Mesothelial cell of epicardium (in vitro differentiated cells): Measurements from ENCODE around the gene HDAC11. TPM values are rescaled to one million over a fixed set of nuclear protein-coding genes. Genes with fewer than 3 reads are reported as not detected.

ENCODE experiments used
- DNase-seq, 2 experiments: peaks; one replicate each; pipeline ENCODE4 v3.0.0; 2021; ENCODE audit warnings: low spot score in 2 of 2; ENCODE audit not compliant: unreplicated experiment in 2 of 2
- H3K27ac Mint-ChIP-seq: 2 replicates; pipeline ENCODE4 v1.8.0; 2021; ENCODE audit warnings: mixed read lengths
- H3K27me3 Mint-ChIP-seq: 2 replicates; pipeline ENCODE4 v1.8.0; 2021; ENCODE audit warnings: low read depth, mixed read lengths
- H3K36me3 Mint-ChIP-seq: 2 replicates; pipeline ENCODE4 v1.8.0; 2021; ENCODE audit warnings: mixed read lengths
- H3K4me1 Mint-ChIP-seq: 2 replicates; pipeline ENCODE4 v1.8.0; 2021; ENCODE audit warnings: mixed read lengths
- H3K4me3 Mint-ChIP-seq: 2 replicates; pipeline ENCODE4 v1.8.0; 2021; ENCODE audit warnings: mild to moderate bottlenecking, moderate library complexity, mixed read lengths
- H3K9me3 Mint-ChIP-seq: 2 replicates; pipeline ENCODE4 v1.8.0; 2021; ENCODE audit warnings: mixed read lengths
- CTCF ChIP-seq: fragments of 200-600 bp; sonication (generic); IDR thresholded peaks from one replicate; pipeline ENCODE4 v1.5.0; 2021; ENCODE audit warnings: antibody characterized with exemption; ENCODE audit not compliant: unreplicated experiment
- total RNA-seq: library from RNA; stranded (reverse); gene quantifications from 3 replicates; pipeline ENCODE4 v1.2.1, GENCODE V29; 2021

The HDAC11 gene
- total RNA-seq, 1 donor from 2014 or later, result 16.4 TPM

DNA sequence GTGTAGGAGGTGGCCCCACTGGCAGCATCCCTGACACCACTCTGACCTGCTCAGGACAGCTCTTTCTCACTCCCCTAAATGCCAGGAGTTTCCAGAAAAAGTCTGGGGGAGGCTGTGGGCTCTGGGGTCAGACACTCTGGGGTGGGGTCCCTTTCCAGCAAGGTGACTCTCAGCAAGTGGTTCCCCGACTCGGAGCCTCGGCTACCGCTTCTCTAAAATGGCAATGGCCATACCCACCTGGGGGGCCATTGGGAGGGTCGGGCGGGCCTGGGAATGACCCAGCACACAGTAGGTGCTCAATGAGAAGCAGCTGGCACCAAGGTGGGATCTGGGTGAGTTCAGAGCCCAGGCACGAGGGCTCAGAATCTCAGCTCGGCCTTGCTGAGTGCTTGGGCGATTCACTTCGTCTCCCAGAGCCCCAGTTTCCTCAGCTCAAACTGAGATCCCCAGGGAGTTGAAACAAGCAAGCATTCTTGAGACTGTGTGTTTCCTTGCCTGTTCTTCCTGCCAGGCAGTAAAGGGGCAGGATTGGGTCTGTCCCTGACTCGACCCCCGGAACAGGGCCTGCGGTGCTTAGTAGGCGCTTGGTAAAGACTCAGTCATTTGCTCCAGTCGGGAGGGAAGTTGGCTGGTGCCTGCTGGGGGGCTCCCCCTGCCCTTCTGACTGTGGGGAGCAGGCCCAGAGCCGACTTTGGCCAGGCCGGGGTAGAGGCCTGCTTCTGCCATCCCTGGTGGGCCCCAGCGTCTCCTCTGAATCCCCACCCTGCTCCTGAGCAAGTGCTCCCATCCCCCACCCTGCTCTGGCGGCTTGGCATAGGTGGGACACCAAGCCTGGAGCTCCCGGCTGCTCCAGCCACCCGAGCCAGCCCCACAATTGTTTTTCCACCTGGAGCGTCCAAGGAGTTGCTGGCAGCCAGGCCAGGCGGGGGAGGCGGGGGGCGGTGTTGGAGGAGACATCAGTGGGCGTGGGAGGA lies 36.0 kb downstream of the HDAC11 start:
- Mint-ChIP-seq H3K27me3 (no peaks in the 10 kb centered on the region), H3K36me3 (no peaks in the 10 kb centered on the region), H3K27ac (no peak overlapping the region), H3K9me3 (peaks cover 4% of the 10 kb centered on the region), H3K4me1 (peaks cover 18% of the 10 kb centered on the region), H3K4me3 (no peak overlapping the region)
- no peak for DNase-seq
- no peak for TF ChIP-seq CTCF

DNA sequence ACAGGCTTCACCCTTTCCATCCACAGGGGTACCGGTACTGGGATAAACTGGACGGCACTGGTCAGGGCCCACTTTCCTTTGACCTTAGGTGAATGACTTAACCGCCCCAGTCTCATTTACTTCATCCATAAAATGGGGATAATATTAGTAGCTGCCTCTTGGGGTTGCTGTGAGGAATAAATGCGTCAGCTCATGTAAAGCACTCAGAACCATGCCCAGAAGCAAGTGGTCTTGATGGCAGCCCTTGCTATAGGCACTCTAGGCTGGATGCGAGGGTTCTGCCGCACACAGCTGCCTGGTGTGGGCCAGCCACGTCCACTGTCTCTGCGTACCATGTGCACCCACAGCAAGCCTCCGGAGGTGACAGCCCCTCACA lies 36.6 kb downstream of the HDAC11 start:
- DNase-seq, result no peak
- TF ChIP-seq CTCF, result no peak
- peaks cover 7% of the 10 kb centered on the region for H3K9me3 Mint-ChIP-seq
- peaks cover 2% of the 10 kb centered on the region for H3K36me3 Mint-ChIP-seq
- H3K4me1 Mint-ChIP-seq, result peaks cover 18% of the 10 kb centered on the region
- no peak overlapping the region for H3K27ac Mint-ChIP-seq
- no peak overlapping the region for H3K4me3 Mint-ChIP-seq
- no peaks in the 10 kb centered on the region for H3K27me3 Mint-ChIP-seq

DNA sequence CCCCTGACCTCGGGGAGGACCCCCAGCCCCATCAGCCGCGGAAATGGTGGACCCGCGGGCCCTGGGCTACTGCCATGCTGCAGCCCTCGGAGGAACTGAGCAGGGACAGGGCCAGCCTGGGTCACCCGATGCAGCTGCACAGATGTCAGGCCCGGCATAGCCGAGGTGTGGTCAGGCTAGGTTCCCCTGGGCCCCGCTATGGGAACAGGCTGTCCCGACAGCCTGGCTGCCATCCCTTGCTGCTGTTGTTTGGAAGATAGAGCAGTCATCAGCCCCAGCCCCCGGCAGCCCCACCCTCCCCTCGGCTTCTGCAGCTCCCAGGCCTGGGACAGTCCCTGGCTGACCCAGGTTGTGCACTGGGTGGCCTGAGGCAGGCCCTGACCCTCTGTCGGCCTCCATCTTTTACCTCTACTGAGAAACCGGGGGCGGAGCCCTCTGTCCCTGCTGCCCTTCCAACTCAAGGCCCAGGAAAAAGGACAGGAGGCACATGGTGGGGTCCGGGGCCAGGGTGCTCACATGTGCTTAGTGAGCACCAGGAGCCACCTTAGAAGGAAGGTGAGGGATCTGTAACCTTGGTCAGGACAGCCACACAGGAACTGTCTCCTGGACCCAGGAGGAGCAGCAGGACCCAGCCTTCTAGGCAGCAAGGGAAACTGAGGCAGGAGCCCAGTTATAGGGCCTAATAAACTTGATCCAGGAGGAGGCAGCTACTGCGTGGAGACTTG lies 37.3 kb downstream of the HDAC11 start:
- Mint-ChIP-seq H3K4me3 (no peak overlapping the region), H3K27ac (no peak overlapping the region), H3K36me3 (peaks cover 3% of the 10 kb centered on the region), H3K9me3 (peaks cover 10% of the 10 kb centered on the region), H3K4me1 (peaks cover 18% of the 10 kb centered on the region), H3K27me3 (no peaks in the 10 kb centered on the region)
- TF ChIP-seq CTCF, result no peak
- DNase-seq, result no peak

- Mint-ChIP-seq H3K4me3 (no peak overlapping the region), H3K9me3 (peaks cover 18% of the 10 kb centered on the region), H3K4me1 (peaks cover 15% of the 10 kb centered on the region), H3K27me3 (no peaks in the 10 kb centered on the region), H3K27ac (no peak overlapping the region), H3K36me3 (peaks cover 6% of the 10 kb centered on the region)
- DNase-seq, result no peak
- TF ChIP-seq CTCF, result no peak
These were observed 38.4 kb downstream of the HDAC11 start for GRCh38 chr3:13518516-13518953.

- no peak for TF ChIP-seq CTCF
- H3K4me1 Mint-ChIP-seq, result peaks cover 10% of the 10 kb centered on the region
- H3K27me3 Mint-ChIP-seq, result no peaks in the 10 kb centered on the region
- no peak overlapping the region for H3K4me3 Mint-ChIP-seq
- peaks cover 18% of the 10 kb centered on the region for H3K9me3 Mint-ChIP-seq
- DNase-seq, result no peak
- peaks cover 6% of the 10 kb centered on the region for H3K36me3 Mint-ChIP-seq
- no peak overlapping the region for H3K27ac Mint-ChIP-seq
These were observed 39.1 kb downstream of the HDAC11 start for GRCh38 chr3:13519006-13519791.
